HG03565 (cell line): ENCODE data around the gene ACACA.
A peak's percentile ranks its signal among the peaks of the same experiment; 100 is the strongest.
"Not testable (repeated sequence)": the region's sequence is repeated elsewhere in the genome, so short reads cannot be mapped to it uniquely, and the experiment has no call there.

ENCODE experiments used
- ATAC-seq: cut with Tn5 transposase; IDR thresholded peaks from one replicate; pipeline ENCODE4 v1.9.1; 2021; ENCODE audit warnings: mild to moderate bottlenecking, moderate library complexity; ENCODE audit not compliant: unreplicated experiment

The ACACA gene

DNA sequence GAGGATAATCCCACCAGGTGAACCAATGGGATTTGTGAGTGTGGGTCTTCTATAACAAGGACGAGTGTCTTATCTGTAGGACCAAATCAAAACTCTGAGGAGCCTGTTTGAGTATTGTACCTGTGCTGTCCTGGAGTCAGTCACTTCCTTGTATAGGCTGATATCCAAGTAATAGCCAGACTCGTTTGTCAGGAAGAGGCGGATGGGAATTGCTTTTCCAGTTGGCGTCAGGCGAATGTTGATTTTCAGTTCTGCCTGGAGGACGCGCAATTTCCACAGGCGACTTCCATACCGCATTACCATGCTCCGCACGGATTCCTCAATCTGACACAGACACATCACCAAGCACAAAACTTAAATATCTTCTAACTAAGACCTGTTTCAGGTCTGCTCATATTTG is 218.5 kb downstream of the ACACA start:
- ATAC-seq: no peak

DNA sequence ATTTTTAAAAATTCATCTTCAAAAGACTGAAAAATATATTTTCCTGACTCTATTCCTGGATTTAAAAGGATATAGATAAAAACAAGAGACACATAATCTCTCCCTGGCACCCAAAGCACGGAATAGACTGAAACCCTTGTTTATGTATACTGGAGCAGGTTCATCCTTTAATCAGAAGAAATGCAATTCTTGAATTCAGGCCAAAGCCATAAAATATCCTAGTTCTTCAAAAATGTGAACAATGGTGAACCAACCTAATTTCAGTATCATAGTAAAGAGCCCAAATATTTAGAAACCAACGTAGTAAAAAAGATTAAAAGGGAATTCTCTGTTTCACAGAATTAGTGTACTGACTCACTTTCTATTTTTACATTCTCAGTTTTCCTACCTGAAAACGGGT is 219.4 kb downstream of the ACACA start:
- ATAC-seq: no peak

DNA sequence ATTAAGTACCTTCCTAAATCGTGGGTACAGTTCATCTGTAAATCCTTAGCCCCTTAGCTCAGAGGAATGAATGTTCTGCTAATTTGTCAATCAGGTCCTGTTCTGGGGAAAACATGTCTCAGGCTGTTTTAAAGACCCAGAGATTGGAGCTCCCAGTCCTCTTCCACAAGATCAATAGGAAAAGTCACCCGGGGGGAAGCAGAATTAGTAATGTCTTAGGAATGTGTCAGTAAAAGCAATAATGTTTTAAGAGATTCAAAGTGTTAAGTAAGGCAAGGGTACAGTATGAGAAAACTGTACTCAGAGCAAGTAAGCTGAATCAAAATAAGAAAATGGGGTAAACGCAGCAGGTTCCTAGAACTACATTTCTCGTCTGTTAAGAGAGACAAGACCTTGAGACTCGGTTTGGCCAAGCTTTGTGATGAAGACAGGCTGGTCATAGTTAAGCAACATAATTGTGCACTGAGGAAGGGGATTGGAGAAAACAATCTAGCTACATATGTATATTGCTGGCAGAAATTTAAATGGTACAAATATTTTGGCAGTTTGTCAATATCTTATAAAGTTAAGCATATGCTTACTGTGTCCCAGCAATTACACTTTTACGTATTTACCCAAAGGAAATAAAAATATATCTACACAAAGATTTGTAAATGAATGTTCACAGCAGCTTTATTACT is 223.7 kb downstream of the ACACA start:
- ATAC-seq: no peak

DNA sequence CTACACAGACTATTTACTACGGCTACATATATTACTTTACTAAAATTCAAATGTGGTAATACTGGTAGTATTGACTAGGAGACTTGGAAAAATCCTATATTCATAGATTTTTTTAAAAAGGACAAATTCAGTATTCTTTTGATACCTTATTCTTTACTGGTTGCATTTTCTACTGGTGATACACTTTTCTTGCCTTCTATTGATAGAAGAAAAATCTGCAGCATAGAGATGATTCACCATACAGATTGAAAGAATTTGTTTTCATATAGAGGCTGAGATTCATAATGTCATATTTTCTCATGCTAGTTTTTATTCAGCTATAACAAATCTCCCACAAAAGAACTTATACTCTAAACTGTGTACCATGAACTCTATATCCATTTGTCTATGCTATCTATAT is 226.3 kb downstream of the ACACA start:
- ATAC-seq: no peak

DNA sequence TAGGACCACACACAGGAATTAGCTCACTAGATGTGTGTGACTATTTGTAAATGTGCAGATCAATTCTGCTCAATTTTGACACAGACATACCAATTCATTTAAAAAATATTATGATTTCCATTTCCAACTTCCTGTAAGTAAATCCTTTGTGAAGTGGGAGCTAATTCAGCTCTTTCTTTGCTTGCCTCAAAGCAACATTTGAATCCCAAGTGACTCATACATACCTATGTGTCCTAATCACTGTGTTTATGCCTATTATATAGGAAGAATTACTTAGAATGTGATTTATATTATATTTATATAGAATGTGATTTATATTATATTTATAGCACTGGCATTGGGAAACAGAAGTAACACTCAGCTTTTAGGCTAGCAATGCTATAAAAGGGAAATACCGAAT is 226.7 kb downstream of the ACACA start:
- ATAC-seq: no peak

DNA sequence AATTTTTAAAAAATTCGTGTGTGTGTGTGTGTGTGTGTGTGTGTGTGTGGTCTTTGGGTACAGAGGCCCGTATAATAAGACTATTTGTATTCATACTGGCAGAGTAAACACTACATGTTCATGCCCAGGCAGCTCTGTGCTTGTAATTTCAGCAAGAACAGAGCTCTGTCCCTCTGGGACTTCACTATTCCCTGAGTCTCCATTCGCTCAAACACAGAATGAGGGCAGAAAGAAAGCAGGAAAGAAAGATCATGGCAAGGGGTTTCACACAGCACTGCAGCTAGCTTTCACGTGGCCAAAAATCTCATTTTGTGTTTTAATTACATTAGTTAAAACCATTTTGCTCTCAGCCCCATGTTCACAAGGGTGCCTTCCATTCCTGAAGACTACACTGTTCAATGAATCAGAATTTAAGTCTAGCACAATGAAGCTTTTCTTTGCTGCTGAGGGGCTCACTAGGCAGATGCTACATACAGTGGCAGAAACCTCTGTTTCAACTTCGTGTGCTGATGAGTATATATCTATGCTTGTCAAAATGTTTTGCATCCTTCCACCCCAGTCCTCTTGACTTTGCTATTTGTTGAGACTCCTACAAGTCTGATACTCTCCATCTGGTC is 229.3 kb downstream of the ACACA start:
- ATAC-seq: no peak

DNA sequence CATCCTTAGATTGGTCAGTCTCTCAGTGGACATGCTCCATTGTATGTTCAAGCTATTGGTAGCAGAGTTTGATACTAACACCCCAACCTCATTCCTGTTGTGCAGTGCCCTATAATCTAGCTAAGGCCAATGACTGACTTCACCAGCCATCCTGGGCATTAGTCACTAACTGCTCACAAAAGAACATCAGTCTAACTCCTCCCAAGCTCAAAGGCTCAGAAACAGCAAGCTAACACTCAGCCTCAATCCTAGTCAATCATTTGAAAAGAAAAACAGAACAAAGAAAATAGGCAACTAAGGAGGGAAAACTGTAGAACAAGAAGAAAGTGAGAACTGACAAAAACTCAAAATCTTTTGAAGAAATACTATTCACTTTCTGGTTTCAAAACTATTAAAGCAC is 229.9 kb downstream of the ACACA start:
- no peak for ATAC-seq

DNA sequence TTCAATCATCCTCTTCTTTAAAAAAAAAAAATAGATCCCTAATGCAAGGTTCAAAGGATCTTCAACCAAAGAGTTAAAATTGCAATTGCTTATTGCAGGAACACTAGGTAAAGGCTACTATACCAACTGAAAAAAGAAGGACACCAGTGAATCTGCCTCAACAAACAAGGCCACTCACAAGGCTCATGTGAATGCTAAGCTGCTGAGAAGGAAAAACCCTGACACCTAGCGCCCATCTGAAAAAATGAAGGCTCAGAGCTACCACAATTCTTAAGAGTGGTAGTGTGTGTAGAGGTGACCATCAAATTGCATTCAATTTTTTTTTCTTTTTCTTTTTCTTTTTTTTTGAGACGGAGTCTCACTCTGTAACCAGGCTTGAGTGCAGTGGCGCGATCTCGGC is 232.4 kb downstream of the ACACA start:
- ATAC-seq: no peak

DNA sequence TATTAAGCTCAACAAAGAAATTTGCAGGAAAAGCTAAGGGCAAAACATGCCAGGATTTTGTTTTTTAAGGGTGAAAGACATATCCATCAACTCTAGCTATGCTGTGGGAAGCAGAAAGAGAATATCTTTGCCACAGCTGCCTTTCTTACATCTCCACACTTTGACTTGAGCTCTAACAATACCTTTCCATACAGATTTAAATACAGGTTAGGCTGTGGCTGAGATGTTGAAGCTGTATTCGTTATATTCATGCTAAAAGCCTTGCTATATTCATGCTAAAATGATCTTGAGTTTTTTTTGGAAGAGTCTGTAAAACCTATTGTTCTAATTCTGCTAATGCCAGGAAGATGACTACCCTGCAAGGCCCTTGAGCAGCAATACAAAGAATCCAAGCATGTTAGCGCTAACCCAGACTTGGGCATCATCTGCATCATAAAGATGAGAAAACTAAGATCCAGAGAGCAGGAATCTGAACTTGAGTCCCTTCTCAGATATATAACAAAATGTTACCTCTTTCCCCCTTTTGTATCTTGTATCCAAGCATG is 235.7 kb downstream of the ACACA start:
- no peak for ATAC-seq

DNA sequence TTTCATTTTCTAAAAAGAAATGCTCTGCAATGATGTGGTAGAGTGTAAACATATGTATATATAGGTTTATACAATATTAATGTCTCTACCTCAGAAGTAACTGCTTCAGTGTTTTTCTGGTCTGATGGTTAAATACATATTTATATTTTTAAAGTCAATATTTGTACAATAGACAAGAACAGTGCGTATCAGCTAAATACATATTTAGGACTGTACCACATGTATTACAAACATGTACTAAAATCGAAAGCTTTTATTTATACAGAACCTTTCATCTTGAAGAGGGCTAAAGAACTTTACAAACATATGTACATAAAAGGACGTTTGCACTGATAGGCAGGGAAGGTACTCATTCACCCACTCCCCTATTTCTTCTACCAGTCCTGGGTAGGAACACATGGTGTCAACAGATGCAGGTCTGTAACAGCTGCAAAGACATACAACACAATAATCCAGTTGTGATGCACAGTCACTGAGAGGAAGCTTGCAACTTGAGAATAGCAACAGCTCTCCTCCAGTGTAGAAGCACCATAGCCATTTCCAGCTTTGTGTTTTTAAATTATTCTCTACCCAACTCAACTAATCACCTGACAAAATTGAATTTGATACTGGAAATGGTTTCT is 237.8 kb downstream of the ACACA start:
- ATAC-seq: no peak

DNA sequence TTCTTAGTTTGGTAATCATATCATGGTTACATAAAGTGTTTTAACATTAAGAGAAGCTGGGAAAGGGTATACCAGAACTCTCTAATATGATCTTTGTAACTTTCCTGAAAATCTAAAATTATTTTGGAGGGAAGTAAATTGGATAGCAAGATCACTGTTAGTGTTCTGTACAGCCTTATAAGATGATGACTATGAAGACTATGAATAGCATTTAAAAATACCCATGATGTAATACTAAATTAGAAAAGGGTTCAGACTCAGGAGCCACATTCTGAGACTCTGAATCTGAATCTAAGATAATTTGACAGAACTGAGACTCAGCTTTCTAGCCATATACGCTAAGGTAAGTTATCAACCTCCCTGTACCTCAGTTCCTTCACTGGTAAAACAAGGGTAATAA is 238.9 kb downstream of the ACACA start:
- ATAC-seq: no peak

DNA sequence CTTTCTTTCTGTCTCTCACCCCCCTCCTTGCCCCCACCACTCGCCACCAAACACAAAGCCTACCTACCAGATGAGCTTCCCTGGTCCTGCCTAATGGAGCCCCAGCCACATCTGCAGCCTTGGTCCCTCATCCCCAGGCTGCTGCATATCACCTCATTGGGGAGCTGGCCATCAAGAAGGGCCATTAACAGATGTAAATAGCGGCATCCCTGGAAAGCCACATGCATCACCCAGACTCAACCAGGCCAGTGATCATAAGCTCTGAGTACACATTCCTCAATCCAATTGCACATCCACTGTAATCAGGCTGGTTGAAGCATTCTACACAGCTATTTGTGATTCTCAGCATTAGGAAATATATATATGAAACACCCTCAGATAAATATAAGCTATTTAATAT is 242.6 kb downstream of the ACACA start:
- ATAC-seq: no peak

DNA sequence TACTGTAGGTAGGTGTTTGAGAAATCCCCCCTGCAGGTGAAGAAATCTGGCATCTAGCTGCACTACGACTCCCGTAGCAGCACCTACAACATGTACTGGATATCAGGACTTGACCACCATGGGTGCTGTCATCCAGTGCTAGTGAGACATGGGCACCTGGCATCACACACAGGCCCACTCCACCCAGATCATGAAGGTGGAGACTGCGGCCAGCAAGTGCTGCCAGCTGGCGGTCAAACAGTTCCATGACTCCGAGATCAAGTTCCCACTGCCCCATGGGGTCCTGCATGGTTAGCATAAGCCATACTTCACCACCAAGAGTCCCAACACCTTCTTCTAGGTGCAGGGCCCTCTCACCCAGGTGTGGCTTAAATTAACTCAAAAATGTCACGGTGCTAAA is 243.8 kb downstream of the ACACA start:
- no peak for ATAC-seq

DNA sequence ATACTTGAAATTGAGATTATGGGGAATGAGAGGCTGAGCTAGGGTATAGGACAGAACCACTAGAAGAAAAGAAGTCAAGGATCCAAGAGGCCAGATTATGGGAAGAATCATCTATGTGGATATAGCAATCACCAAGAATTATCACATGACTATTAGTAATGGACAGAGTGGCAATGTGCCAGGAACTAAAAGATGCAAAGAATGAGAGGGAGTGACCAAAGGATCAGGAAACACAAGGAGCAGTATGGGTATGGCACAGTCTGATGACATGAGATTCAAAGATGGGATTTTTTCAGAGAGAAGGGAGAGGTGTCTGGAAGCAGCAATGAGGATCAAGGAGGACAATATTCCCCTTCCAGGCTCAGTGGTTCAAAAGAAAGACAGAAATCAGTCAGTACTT is 245.7 kb downstream of the ACACA start:
- no peak for ATAC-seq

DNA sequence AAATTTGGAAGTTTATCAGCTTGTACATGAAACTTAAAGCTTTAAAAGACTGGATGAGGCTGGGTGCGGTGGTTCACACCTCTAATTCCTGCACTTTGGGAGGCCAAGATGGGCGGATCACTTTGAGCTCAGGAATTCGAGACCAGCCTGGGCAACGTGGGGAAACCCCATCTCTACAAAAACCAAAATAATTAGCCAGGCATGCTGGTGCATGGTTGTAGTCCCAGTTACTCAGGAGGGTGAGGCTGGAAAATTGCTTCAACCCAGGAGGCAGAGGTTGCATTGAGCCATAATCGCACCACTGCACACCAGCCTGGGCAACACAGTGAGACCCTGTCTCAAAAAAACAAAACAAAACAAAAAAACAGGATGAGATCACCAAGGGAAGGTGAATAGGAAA is 248.3 kb downstream of the ACACA start:
- ATAC-seq: no peak

DNA sequence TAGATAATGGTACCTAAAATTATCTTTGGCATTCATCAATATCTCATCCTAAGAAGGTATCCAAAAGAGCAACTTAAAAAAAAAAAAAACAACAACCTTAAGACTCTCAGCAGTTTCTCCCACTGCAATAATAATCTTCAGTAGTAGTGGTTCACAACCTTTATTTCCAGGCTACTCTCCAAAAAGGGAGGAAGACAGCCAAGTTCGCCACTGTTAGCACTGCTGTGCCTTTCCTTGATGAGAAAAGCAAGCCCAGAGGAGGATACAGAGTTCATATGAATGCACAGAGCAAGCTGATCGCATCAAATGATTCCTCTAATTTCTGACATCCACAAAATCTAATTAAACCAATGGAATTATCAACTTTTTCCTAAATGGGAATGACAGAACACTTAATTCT is 258.5 kb downstream of the ACACA start:
- ATAC-seq: no peak

DNA sequence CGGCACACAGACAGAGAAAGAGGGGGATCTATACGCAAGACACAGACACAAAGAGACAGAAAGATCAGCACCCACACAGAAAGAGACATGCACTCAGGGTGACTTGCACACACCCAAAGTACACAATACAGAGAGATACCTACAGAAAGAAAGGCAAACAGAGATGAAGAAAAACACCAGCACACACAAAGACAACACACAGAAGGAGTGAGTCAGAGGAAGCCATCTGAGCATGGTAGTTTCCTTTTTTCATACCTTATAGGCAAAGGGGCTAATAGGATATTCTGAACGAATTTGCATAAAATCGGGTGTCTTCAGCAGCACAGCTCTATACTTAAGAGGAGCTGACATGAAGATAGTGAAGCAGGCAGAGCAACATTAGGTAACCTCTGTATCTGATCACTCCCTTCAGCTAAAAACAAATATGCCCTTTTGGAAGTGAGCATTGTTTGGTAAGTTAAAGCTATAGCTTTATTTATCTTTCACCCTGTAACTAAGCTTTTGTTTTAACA is 259.3 kb downstream of the ACACA start:
- peak; percentile 73 for ATAC-seq

DNA sequence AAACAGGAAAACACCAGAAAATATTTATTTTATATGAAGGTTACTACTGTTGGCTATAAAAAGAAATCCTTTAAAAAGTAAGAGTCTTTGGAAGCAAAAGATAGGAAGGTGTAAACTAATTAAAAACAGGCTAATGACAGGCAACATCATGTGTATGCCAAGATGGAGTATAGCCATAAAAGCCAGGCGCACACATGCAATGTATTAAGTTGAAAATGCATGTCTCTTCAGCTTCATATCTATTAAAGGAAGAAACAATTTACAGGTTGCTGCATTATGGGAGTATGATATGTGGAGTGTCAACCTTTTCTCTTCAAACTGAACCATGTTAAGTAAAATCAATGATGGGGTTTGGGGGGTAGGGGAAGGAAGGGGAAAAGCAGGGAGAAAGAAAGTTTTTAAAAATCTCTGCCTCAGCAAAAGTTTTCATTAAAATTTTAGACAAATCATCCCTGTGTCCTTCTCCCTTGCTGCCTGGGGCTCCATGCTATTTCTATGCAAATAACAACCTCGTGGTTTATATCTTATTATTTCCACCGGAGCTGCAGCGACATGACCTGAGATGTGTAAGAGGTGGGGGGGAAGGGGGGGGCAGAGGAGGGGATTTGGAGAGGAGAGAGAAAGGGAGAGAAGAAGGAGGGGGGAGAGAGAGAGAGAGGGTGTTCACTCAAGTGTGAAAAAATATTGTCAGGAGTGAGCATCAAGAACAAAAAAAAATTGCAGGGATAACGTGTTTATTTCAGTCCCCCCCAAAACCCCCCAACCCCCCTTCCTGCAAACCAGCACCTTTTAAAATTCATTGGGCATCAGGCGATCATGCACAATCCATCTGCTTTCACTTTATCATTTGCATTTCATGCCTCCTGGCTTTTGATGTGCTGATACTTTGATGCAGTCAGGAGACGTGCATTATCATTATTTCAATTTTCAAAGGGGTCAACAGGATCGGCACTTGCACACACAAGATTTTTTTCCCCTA is 260.3 kb downstream of the ACACA start:
- ATAC-seq: no peak

DNA sequence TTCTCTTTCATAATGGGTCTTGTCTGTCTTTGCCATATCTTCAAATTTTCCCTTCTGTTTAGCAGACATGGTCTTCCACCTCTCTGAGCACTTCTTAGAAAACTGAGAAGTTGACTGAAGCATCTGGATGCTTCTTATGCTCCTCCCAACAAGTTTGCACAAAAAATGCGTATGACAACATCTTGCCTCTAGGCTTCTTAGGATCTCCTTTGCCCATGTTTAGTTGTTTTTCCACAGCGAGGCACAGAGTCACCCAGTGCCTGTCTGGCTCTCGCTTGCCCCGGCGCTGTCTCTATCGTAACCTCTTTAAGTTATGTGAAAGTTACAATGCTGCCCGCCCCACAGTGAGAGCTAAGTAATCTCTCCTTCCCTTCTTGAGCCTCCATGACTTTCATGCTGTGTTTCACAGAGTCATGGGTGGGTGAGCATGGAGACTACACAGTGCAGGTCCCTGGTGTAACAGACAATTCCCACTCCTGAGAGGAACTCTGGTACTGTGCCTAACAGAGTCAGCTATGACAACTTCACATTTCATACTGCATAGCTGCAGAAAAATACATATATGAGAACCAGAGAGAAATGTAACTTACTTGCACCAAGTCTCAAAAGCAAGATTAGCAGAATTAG is 262.4 kb downstream of the ACACA start:
- ATAC-seq: no peak

DNA sequence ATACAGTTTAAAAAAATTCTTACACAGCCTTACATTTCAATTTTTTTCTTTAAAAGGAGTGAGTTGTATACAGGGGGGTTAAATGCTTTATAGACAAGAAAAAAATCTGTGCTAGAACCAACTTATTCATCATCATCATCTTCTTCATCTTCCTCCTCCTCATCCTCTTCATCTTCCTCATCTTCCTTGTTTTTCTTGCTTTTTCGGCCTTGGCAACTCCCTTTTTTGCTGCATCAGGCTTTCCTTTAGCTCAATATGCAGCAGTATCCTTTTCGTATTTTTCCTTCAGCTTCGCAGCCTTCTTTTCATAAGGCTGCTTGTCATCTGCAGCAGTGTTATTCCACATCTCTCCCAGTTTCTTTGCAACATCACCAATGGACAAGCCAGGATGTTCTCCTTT is 263.1 kb downstream of the ACACA start:
- not testable (repeated sequence) for ATAC-seq
